Glutamatergic neuron (in vitro differentiated cells): Measurements from ENCODE around the gene SLC22A4. TPM values are rescaled to one million over a fixed set of nuclear protein-coding genes. Genes with fewer than 3 reads are reported as not detected.

Experiments used
- DNase-seq: peaks from one replicate; pipeline ENCODE4 v3.0.0; 2022
- H3K27ac Mint-ChIP-seq: one replicate; pipeline ENCODE4 v1.8.0; 2020; ENCODE audit warnings: mild to moderate bottlenecking, mixed read lengths, inconsistent platforms; ENCODE audit not compliant: unreplicated experiment
- H3K27me3 Mint-ChIP-seq: one replicate; pipeline ENCODE4 v1.8.0; 2020; ENCODE audit warnings: mild to moderate bottlenecking, moderate library complexity, mixed read lengths, inconsistent platforms; ENCODE audit not compliant: unreplicated experiment
- H3K36me3 Mint-ChIP-seq: one replicate; pipeline ENCODE4 v1.8.0; 2020; ENCODE audit warnings: mild to moderate bottlenecking, mixed read lengths, inconsistent platforms; ENCODE audit not compliant: unreplicated experiment
- H3K4me1 Mint-ChIP-seq: one replicate; pipeline ENCODE4 v1.8.0; 2020; ENCODE audit warnings: mild to moderate bottlenecking, low read depth, mixed read lengths, inconsistent platforms; ENCODE audit not compliant: unreplicated experiment
- H3K4me3 Mint-ChIP-seq: one replicate; pipeline ENCODE4 v1.8.0; 2020; ENCODE audit warnings: mild to moderate bottlenecking, mixed read lengths, inconsistent platforms; ENCODE audit not compliant: unreplicated experiment
- H3K9me3 Mint-ChIP-seq: one replicate; pipeline ENCODE4 v1.8.0; 2020; ENCODE audit warnings: mild to moderate bottlenecking, moderate library complexity, mixed read lengths, inconsistent platforms; ENCODE audit not compliant: unreplicated experiment
- total RNA-seq: library from RNA; stranded (reverse); fragmentation: NEBNext Ultra II Directional; extraction: Animal tissue kit (Norgen Biotek cat#: 25700); gene quantifications from one replicate; pipeline ENCODE4 v1.2.1, GENCODE V29; 2021; ENCODE audit not compliant: unreplicated experiment
- TF ChIP-seq, protein P1 (sequence below): fragments of 200-600 bp; sonication (generic); IDR thresholded peaks from one replicate; pipeline ENCODE4 v1.5.0; 2021; ENCODE audit not compliant: partially characterized antibody, unreplicated experiment

Gene SLC22A4
- total RNA-seq, 1 donor from 2014 or later = 0.37 TPM

- TF ChIP-seq, protein P1, sequence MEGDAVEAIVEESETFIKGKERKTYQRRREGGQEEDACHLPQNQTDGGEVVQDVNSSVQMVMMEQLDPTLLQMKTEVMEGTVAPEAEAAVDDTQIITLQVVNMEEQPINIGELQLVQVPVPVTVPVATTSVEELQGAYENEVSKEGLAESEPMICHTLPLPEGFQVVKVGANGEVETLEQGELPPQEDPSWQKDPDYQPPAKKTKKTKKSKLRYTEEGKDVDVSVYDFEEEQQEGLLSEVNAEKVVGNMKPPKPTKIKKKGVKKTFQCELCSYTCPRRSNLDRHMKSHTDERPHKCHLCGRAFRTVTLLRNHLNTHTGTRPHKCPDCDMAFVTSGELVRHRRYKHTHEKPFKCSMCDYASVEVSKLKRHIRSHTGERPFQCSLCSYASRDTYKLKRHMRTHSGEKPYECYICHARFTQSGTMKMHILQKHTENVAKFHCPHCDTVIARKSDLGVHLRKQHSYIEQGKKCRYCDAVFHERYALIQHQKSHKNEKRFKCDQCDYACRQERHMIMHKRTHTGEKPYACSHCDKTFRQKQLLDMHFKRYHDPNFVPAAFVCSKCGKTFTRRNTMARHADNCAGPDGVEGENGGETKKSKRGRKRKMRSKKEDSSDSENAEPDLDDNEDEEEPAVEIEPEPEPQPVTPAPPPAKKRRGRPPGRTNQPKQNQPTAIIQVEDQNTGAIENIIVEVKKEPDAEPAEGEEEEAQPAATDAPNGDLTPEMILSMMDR = no peak
- Mint-ChIP-seq H3K36me3 (no peaks in the 10 kb centered on the region), H3K27me3 (peaks cover 7% of the 10 kb centered on the region), H3K4me1 (peaks cover 4% of the 10 kb centered on the region), H3K4me3 (no peak overlapping the region), H3K9me3 (no peaks in the 10 kb centered on the region), H3K27ac (no peak overlapping the region)
- no peak for DNase-seq
These were observed 95.5 kb downstream of the SLC22A4 start for GRCh38 chr5:132389585-132390286.

DNA sequence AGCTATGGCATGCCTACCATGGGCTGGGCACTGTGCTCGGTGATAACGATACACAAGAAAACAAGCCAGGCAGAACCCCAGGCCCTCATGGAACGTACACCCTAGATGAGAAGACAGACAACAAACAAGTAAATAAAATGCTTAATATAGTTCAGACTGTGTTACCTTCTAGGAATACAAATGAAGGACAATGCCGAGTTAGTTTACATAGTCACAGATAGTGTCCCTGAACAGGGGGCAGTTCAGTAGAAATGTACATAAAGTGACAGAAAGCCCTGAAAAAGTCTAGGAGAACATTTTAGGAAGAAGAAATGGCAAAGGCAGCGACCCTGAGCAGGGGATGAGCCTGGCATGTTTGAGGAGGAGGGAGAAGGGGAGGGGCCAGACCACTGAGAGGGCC is 97.1 kb downstream of the SLC22A4 start:
- Mint-ChIP-seq H3K9me3 (no peaks in the 10 kb centered on the region), H3K4me1 (peaks cover 7% of the 10 kb centered on the region), H3K36me3 (no peaks in the 10 kb centered on the region), H3K27ac (no peak overlapping the region), H3K4me3 (peak overlapping the region; percentile 49), H3K27me3 (peaks cover 7% of the 10 kb centered on the region)
- TF ChIP-seq, protein P1 = no peak
- no peak for DNase-seq

DNA sequence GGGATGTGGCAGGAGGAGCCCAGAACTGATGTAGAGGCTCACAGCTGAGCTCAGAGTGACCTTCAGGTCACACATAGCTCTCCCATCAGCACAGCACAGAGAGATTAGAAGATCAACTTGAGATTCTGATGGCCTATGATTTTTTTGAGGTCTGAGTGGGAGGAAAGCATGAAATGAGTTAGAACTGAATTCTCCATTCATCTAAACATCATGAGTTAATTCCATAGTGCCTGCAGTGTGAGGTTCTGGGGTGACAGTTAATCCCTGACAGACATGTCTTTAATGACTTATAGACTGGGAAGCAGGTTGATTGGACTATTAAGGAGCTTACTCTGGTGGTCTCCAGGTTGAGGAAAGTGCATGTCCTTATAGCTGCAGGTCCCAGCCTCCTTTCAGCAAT is 97.7 kb downstream of the SLC22A4 start:
- H3K36me3 Mint-ChIP-seq = no peaks in the 10 kb centered on the region
- H3K27ac Mint-ChIP-seq = no peak overlapping the region
- no peaks in the 10 kb centered on the region for H3K9me3 Mint-ChIP-seq
- no peak for DNase-seq
- H3K4me3 Mint-ChIP-seq = no peak overlapping the region
- H3K27me3 Mint-ChIP-seq = peaks cover 6% of the 10 kb centered on the region
- peaks cover 7% of the 10 kb centered on the region for H3K4me1 Mint-ChIP-seq
- TF ChIP-seq, protein P1 = no peak

DNA sequence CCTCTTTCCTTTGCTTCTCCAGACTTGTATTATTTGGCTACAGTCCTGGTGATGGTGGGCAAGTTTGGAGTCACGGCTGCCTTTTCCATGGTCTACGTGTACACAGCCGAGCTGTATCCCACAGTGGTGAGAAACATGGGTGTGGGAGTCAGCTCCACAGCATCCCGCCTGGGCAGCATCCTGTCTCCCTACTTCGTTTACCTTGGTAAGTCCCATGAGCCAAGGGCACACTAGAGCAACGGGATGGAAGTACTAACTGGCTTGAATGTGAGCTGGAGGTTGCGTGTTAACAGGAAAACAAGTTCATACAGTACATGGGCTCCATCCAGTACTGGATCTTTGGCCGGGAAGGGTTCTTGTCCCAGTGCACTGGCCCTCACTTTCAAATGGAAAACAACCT is 98.2 kb downstream of the SLC22A4 start:
- DNase-seq = no peak
- no peak overlapping the region for H3K4me3 Mint-ChIP-seq
- TF ChIP-seq, protein P1 = no peak
- no peaks in the 10 kb centered on the region for H3K36me3 Mint-ChIP-seq
- no peaks in the 10 kb centered on the region for H3K9me3 Mint-ChIP-seq
- peaks cover 11% of the 10 kb centered on the region for H3K4me1 Mint-ChIP-seq
- peaks cover 4% of the 10 kb centered on the region for H3K27me3 Mint-ChIP-seq
- no peak overlapping the region for H3K27ac Mint-ChIP-seq

DNA sequence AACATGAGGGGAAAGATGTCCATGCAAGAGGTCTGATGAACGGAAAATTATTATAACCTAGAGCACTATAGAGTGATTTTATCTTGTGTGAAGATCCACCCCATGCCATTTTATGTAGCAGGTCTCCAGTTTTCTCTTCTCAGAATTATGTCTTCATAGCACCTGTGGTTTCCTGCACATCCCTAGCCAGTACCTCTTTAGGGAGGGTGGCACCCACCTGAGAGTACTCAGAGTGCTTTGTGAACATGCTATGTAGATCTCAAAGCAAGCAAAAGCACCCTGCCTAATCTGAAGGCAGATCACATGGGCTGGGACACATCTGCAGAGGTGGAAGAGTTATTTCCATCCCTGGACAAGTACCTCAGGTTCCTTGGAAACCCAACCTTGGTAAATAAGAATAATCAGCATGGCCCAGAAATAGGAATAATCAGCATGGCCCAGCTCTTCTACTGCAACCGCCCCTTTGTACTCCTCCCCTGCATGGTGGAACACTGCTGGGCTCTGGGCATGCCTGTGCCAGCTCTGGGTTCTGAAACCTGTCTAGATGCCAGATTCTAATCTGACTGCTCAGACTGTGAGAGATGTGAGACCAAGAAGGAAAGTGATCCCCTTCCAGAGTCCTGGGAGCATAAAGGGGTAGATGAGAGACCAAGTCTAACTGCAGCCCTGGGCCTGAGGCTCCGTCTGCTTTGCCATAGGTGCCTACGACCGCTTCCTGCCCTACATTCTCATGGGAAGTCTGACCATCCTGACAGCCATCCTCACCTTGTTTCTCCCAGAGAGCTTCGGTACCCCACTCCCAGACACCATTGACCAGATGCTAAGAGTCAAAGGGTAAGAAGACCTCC is 99.0 kb downstream of the SLC22A4 start:
- H3K9me3 Mint-ChIP-seq = no peaks in the 10 kb centered on the region
- no peak overlapping the region for H3K4me3 Mint-ChIP-seq
- H3K27me3 Mint-ChIP-seq = peaks cover 4% of the 10 kb centered on the region
- TF ChIP-seq, protein P1 = no peak
- no peak overlapping the region for H3K27ac Mint-ChIP-seq
- H3K36me3 Mint-ChIP-seq = no peaks in the 10 kb centered on the region
- H3K4me1 Mint-ChIP-seq = peaks cover 11% of the 10 kb centered on the region
- DNase-seq = no peak
